Measurements from ENCODE around the gene BPIFB4.

- TF ChIP-seq EZH2phosphoT487 (IDR thresholded peaks at IDR 0.05; ENCODE audit: insufficient read depth, low read depth) (no peak), EZH2 (IDR thresholded peaks at IDR 0.05; ENCODE audit: insufficient read depth, poor library complexity, severe bottlenecking) (no peak)
Observed at GRCh38 chr20:33105316-33105924, 26.0 kb downstream of the BPIFB4 start.

All from GM23248 (cell line).